Measurements from ENCODE around the gene IRX4. TPM values are rescaled to one million over a fixed set of nuclear protein-coding genes. Genes with fewer than 3 reads are reported as not detected.

The IRX4 gene
- total and polyA plus RNA-seq, 9 of the 15 experiments (the other 6 are each of a cell fraction or from before 2014, with no cell fraction given) = not detected

- H3K4me3 ChIP-seq = no peak overlapping the region
- intact Hi-C loops (cut with micrococcal nuclease) (no loop called here), in situ Hi-C loops (cut with MboI) (no loop called here)
- no peak overlapping the region for H3K9ac ChIP-seq (ENCODE audit: insufficient read depth in 1 of 2, low read depth in 2 of 2, low read length in 2 of 2)
- no peaks in the 10 kb centered on the region for H3K9me3 ChIP-seq (replicated peaks; ENCODE audit: control insufficient read depth, insufficient read depth, low read depth, low read length)
- FAIRE-seq (no peak), ATAC-seq (no peak), DNase-seq (ENCODE audit: extremely low read depth in 1 of 4, low spot score in 3 of 4) (no peak)
- H3K4me1 ChIP-seq (replicated peaks in 1 of 2; ENCODE audit: control insufficient read depth in 2 of 2, insufficient read depth in 2 of 2, low read length in 2 of 2) = peaks cover 0 to 18% of the 10 kb centered on the region in 2 experiments; a peak in 2 of 5 replicates
- peaks cover 50 to 65% of the 10 kb centered on the region in 2 experiments for H3K27me3 ChIP-seq (ENCODE audit: control insufficient read depth in 2 of 2, insufficient read depth in 2 of 2, low read length in 2 of 2)
- no peak overlapping the region for H3K4me2 ChIP-seq (ENCODE audit: insufficient read depth, low read length)
- no peaks in the 10 kb centered on the region for H3K9me1 ChIP-seq (ENCODE audit: control insufficient read depth, insufficient read depth, low read length)
- CTCF ChIA-PET (ENCODE audit: low intra/inter-chr PET ratio) = interaction anchor here (0.6 kb wide), 1 partner anchor 22 kb away, joined by 3 read pairs; no protein-coding TSS in a partner anchor
- 27% methylated on average over 28 of the region's 28 CpGs for WGBS (ENCODE audit: insufficient coverage, low coverage, missing lambda C conversion rate)
- TF ChIP-seq ZNF133 (CRISPR knock-in tag; IDR thresholded peaks at IDR 0.05) = no peak
- TF ChIP-seq ZBTB40 (IDR thresholded peaks at IDR 0.05) = no peak
- TF ChIP-seq ZBTB40 (CRISPR knock-in tag; IDR thresholded peaks at IDR 0.05) = no peak
- TF ChIP-seq PML (IDR thresholded peaks at IDR 0.05; ENCODE audit: low read length) = no peak
- TF ChIP-seq FIP1L1 (IDR thresholded peaks at IDR 0.05; ENCODE audit: low read depth, low read length, poor library complexity, severe bottlenecking) = no peak
- TF ChIP-seq PKNOX1 (IDR thresholded peaks at IDR 0.05) = no peak
- H3K36me3 ChIP-seq (ENCODE audit: control insufficient read depth, insufficient read depth, low read length) = peaks cover 6% of the 10 kb centered on the region; the same call in 1 of the 3 replicates
- H4K20me1 ChIP-seq (replicated peaks; ENCODE audit: control insufficient read depth, insufficient read depth, low read length) = peaks cover 27% of the 10 kb centered on the region
- H3K79me2 ChIP-seq (ENCODE audit: control insufficient read depth, insufficient read depth, low read length) = no peaks in the 10 kb centered on the region
- POLR2A ChIA-PET = no interaction called here
- H3K27ac ChIP-seq (ENCODE audit: extremely low read depth, low read depth, low read length) = no peak overlapping the region
- H2AFZ ChIP-seq (ENCODE audit: low read depth, low read length) = no peak overlapping the region
- BruUV-seq (replicated peaks) = no TSS peak
These were observed 50.0 kb downstream of the IRX4 start for GRCh38 chr5:1832511-1833250.

Data from K562 (cell line).